OCI-LY7 (cell line): Measurements from ENCODE around the gene SNX17. TPM values are rescaled to one million over a fixed set of nuclear protein-coding genes. Genes with fewer than 3 reads are reported as not detected.
"Not testable (repeated sequence)": the region's sequence is repeated elsewhere in the genome, so short reads cannot be mapped to it uniquely, and the experiment has no call there.

Experiments
- BruUV-seq: library from RNA; stranded (reverse); fragments of 400-500 nt; replicated peaks from 2 replicates; lab custom pipeline; 2021; lab: Mats Ljungman, UMichigan
- CTCF ChIA-PET: fragments of 300-600 bp; sonication (Branson Sonifier 250); formaldehyde crosslinking; loops from one replicate; lab custom pipeline; 2022; ENCODE audit warnings: antibody characterized with exemption; ENCODE audit not compliant: unreplicated experiment; lab: Charles Lee
- POLR2A ChIA-PET: fragments of 300-600 bp; sonication (Branson Sonifier 250); formaldehyde crosslinking; loops from one replicate; lab custom pipeline; 2022; ENCODE audit warnings: antibody characterized with exemption; lab: Charles Lee
- DNase-seq: peaks from one replicate; pipeline ENCODE4 v3.0.0-alpha.2; 2015; ENCODE audit warnings: low spot score
- H2AFZ ChIP-seq: fragments of 200-600 bp; sonication (generic), shearing (Covaris generic); 2 replicates; pipeline ENCODE4 v1.6.1; 2014; ENCODE audit warnings: mild to moderate bottlenecking, antibody characterized with exemption, low read length, moderate library complexity
- H3K27ac ChIP-seq: fragments of 200-600 bp; sonication (generic); 2 replicates; pipeline ENCODE4 v1.5.1; 2014; ENCODE audit warnings: mixed run types, low read depth, mild to moderate bottlenecking, moderate library complexity, low read length, inconsistent platforms; ENCODE audit not compliant: poor library complexity, severe bottlenecking
- H3K36me3 ChIP-seq: fragments of 200-600 bp; sonication (generic); 2 replicates; pipeline ENCODE4 v1.6.1; 2014; ENCODE audit warnings: mild to moderate bottlenecking, antibody characterized with exemption, low read length, moderate library complexity, mixed read lengths; ENCODE audit not compliant: insufficient read depth
- H3K4me1 ChIP-seq: fragments of 200-600 bp; sonication (generic); 2 replicates; pipeline ENCODE4 v1.5.1; 2014; ENCODE audit warnings: mild to moderate bottlenecking, low read length; ENCODE audit not compliant: insufficient read depth, poor library complexity, severe bottlenecking
- H3K4me2 ChIP-seq: fragments of 200-600 bp; sonication (generic); 2 replicates; pipeline ENCODE4 v1.6.1; 2014; ENCODE audit warnings: mild to moderate bottlenecking, low read length
- H3K4me3 ChIP-seq: fragments of 200-600 bp; sonication (generic); 2 replicates; pipeline ENCODE4 v1.5.1; 2014; ENCODE audit warnings: mild to moderate bottlenecking, low read depth, low read length; ENCODE audit not compliant: poor library complexity, severe bottlenecking
- H3K79me2 ChIP-seq: fragments of 200-600 bp; sonication (generic); 2 replicates; pipeline ENCODE4 v1.6.1; 2016; ENCODE audit warnings: low read depth, mild to moderate bottlenecking, low read length, moderate library complexity, mixed read lengths; ENCODE audit not compliant: insufficient read depth
- H3K9me2 ChIP-seq: fragments of 200-600 bp; sonication (generic); 2 replicates; pipeline ENCODE4 v1.6.1; 2016; ENCODE audit warnings: mild to moderate bottlenecking, low read length, mixed read lengths; ENCODE audit not compliant: insufficient read depth
- H3K9me3 ChIP-seq: fragments of 200-600 bp; sonication (generic); 2 replicates; pipeline ENCODE4 v1.6.1; 2014; ENCODE audit warnings: mild to moderate bottlenecking, mixed run types, low read length, mixed read lengths
- H4K20me1 ChIP-seq: fragments of 200-600 bp; sonication (generic); 2 replicates; pipeline ENCODE4 v1.6.1; 2014; ENCODE audit warnings: mild to moderate bottlenecking, antibody characterized with exemption, low read length, moderate library complexity, mixed read lengths; ENCODE audit not compliant: insufficient read depth
- EZH2phosphoT487 ChIP-seq: fragments of 200-600 bp; sonication (generic); IDR thresholded peaks from 2 replicates; pipeline ENCODE4 v1.6.1; 2018; ENCODE audit warnings: low read depth, borderline replicate concordance, mild to moderate bottlenecking, mixed run types, antibody characterized with exemption, low read length, moderate library complexity, mixed read lengths
- intact Hi-C: fragments of 100-400 bp; cut with micrococcal nuclease; formaldehyde crosslinking; loops from one replicate; pipeline ENCODE4 v1.10.0; 2022; ENCODE audit not compliant: unreplicated experiment
- total RNA-seq, 2 experiments: library from RNA; depleted of rRNA in 1 of 2; stranded (reverse); fragments of >200 nt in 1 of 2; shearing (Covaris generic) in 1 of 2; gene quantifications; 2 replicates each; pipeline ENCODE4 v1.2.3, GENCODE V29; 2014 to 2022
- TF ChIP-seq, protein P1 (sequence below): fragments of 200-600 bp; sonication (generic); conservative IDR thresholded peaks from 2 replicates; pipeline ENCODE4 v1.5.1; 2014; ENCODE audit warnings: mild to moderate bottlenecking, antibody characterized with exemption, low read length, moderate library complexity, mixed read lengths

Gene SNX17
- total RNA-seq, 2 experiments from 2014 or later = 63.1 to 97.4 TPM

DNA sequence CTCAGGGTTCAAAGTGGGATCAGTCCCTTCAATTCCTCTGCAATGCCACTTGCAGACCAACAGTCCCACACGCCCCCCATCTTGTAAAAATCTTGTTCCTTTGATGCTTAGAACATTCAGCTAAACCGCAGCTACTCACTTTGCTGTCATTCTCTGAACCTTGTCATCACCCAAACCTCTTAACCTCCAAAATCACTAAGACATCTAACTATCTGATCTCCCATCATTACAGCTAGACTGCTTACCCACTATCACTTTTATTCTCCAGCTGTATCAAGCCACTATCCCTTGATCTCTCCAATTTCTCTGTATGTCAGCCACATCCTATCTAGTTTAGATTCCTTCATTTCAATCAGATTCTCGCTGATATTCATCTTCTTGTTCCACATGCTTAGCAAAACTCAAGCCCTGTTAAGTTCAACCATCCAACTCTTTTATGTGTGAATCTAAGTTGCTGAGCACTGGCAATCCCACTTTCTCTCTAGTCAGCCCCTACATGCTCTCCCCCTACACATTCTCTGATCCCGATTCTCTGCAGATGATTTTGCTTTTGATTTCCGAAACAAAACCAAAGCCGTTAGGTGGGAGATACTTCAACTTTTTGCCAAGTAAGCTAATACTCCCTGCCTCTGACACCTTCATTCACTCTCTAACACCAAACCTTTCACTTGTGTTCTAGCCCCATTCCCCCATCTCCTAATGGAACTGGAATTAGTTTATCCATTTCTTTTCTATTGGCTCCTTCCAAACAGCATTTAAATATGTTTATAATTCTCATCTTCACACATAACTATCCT lies 18.4 kb upstream of the SNX17 start:
- H3K9me2 ChIP-seq = no peaks in the 10 kb centered on the region
- no peak overlapping the region for H3K4me3 ChIP-seq
- BruUV-seq = no TSS peak
- no peak overlapping the region for H3K27ac ChIP-seq
- H3K9me3 ChIP-seq = no peaks in the 10 kb centered on the region
- TF ChIP-seq, protein P1, sequence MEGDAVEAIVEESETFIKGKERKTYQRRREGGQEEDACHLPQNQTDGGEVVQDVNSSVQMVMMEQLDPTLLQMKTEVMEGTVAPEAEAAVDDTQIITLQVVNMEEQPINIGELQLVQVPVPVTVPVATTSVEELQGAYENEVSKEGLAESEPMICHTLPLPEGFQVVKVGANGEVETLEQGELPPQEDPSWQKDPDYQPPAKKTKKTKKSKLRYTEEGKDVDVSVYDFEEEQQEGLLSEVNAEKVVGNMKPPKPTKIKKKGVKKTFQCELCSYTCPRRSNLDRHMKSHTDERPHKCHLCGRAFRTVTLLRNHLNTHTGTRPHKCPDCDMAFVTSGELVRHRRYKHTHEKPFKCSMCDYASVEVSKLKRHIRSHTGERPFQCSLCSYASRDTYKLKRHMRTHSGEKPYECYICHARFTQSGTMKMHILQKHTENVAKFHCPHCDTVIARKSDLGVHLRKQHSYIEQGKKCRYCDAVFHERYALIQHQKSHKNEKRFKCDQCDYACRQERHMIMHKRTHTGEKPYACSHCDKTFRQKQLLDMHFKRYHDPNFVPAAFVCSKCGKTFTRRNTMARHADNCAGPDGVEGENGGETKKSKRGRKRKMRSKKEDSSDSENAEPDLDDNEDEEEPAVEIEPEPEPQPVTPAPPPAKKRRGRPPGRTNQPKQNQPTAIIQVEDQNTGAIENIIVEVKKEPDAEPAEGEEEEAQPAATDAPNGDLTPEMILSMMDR = no peak
- no peak for TF ChIP-seq EZH2phosphoT487
- no peak overlapping the region for H2AFZ ChIP-seq
- ChIA-PET CTCF (no interaction called here), POLR2A (interaction anchor here (1.0 to 1.7 kb wide), 3 partner anchors 8 to 58 kb away, joined by 3 to 7 read pairs (median 5); no protein-coding TSS in a partner anchor)
- no peak for DNase-seq
- no peak overlapping the region for H3K4me2 ChIP-seq
- peaks cover 24% of the 10 kb centered on the region for H3K4me1 ChIP-seq
- 0 out of 2 replicates have a peak, but pooled peaks cover 4% of the 10 kb centered on the region for H4K20me1 ChIP-seq
- H3K36me3 ChIP-seq = peaks cover 16% of the 10 kb centered on the region; the same call in 1 of the 2 replicates
- peaks cover 75% of the 10 kb centered on the region for H3K79me2 ChIP-seq
- intact Hi-C loops = no loop called here

DNA sequence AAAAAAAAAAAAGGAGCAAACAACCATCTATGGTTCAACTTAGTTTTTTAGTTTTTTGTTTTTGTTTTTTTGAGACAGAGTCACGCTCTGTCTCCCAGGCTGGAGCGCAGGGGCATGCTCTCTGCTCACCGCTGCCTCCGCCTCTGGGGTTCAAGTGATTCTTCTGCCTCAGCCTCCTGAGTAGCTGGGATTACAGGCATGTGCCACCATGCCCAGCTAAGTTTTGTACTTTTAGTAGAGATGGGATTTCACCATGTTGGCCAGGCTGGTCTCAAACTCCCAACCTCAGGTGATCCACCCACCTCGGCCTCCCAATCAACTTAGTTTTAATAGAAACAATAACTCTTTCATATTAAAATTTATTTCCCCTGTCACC lies 17.0 kb upstream of the SNX17 start:
- H3K4me2 ChIP-seq, H3K9me2 ChIP-seq, CTCF ChIA-PET, H2AFZ ChIP-seq, H4K20me1 ChIP-seq, H3K27ac ChIP-seq, BruUV-seq, H3K4me3 ChIP-seq, intact Hi-C loops, H3K9me3 ChIP-seq, DNase-seq: not testable (repeated sequence)
- POLR2A ChIA-PET = interaction anchor here (0.6 to 2.0 kb wide), 7 partner anchors 9 to 1110 kb away, joined by 3 to 12 read pairs (median 6); partner anchors contain the start of gene NRBP1
- Histone ChIP-seq H3K36me3 (peaks cover 13% of the 10 kb centered on the region), H3K4me1 (peaks cover 32% of the 10 kb centered on the region), H3K79me2 (peaks cover 75% of the 10 kb centered on the region)

DNA sequence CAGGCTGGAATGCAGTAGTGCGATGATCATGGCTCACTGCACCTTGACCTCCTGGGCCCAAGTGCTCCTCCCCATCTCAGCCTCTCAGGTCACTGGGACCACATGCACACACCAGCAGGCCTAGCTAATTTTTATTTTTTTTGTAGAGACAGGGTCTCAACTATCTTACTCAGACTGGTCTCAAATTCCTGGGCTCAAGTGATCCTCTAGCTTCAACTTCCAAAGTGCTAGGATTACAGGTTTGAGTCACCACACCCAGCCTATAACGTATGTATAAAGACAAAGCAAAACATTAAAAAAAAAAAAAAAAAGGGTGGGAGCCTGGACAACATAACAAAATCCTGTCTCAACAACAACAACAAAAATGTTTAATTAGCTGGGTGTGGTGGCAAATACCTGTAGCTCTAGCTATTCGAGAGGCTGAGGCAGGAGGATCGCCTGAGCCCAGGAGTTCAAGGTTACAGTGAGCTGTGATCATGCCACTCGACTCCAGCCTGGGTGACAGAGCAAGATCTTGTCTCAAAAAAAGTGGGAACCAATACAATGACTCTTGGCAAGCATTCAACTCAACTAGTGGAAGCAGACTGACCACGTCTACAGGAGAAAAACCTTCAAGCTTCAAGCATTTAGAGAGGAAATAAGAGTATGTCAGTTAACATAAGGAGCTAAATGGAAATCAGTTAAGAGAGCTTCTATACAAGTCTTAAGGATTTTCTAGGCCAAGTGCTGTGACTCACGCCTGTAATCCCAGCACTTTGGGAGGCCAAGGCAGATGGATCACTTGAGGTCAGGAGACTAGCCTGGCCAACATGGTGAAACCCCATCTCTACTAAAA lies 16.4 kb upstream of the SNX17 start:
- ChIA-PET POLR2A (interaction anchor here (0.6 to 2.0 kb wide), 7 partner anchors 9 to 1425 kb away, joined by 3 to 12 read pairs (median 6); partner anchors contain the start of gene NRBP1), CTCF (interaction anchor here (1.0 kb wide), 1 partner anchor 9 kb away, joined by 3 read pairs; no protein-coding TSS in a partner anchor)
- peaks cover 34% of the 10 kb centered on the region for H3K4me1 ChIP-seq
- BruUV-seq = no TSS peak
- peaks cover 17% of the 10 kb centered on the region for H3K36me3 ChIP-seq
- intact Hi-C loops = no loop called here
- H4K20me1 ChIP-seq = 0 out of 2 replicates have a peak, but pooled peaks cover 4% of the 10 kb centered on the region
- H3K27ac ChIP-seq = no peak overlapping the region
- no peak overlapping the region for H2AFZ ChIP-seq
- no peak overlapping the region for H3K4me2 ChIP-seq
- peaks cover 76% of the 10 kb centered on the region for H3K79me2 ChIP-seq
- no peak overlapping the region for H3K4me3 ChIP-seq
- H3K9me2 ChIP-seq = no peaks in the 10 kb centered on the region
- no peak for TF ChIP-seq EZH2phosphoT487
- TF ChIP-seq, protein P1 = no peak
- H3K9me3 ChIP-seq = no peaks in the 10 kb centered on the region
- no peak for DNase-seq
